Left kidney (tissue), 2 donors: ENCODE results near the gene FHIT. TPM values are rescaled to one million over a fixed set of nuclear protein-coding genes. Genes with fewer than 3 reads are reported as not detected.
"Not testable (repeated sequence)": the region's sequence is repeated elsewhere in the genome, so short reads cannot be mapped to it uniquely, and the experiment has no call there.

Source experiments
- DNase-seq: peaks from one replicate; pipeline ENCODE4 v3.0.0-alpha.2; 2013
- polyA plus RNA-seq: library from polyadenylated mRNA; unstranded; fragments of 120-200 nt; gene quantifications from one replicate; pipeline ENCODE4 v1.2.1, GENCODE V29; 2013; ENCODE audit not compliant: insufficient read length

FHIT gene
- polyA plus RNA-seq, 1 donor = 25.0 TPM

- DNase-seq = no peak
These were observed 136.8 kb downstream of the FHIT start for GRCh38 chr3:61114316-61114953.

GRCh38 chr3:61111825-61112224 lies 139.4 kb downstream of the FHIT start:
- no peak for DNase-seq

- DNase-seq = no peak
These were observed 140.7 kb downstream of the FHIT start for GRCh38 chr3:61110576-61110975.

GRCh38 chr3:61108247-61109019 lies 142.8 kb downstream of the FHIT start:
- no peak for DNase-seq

GRCh38 chr3:61094608-61095007 lies 156.6 kb downstream of the FHIT start:
- DNase-seq = no peak

GRCh38 chr3:61093364-61093763 lies 157.9 kb downstream of the FHIT start:
- DNase-seq = no peak

DNA sequence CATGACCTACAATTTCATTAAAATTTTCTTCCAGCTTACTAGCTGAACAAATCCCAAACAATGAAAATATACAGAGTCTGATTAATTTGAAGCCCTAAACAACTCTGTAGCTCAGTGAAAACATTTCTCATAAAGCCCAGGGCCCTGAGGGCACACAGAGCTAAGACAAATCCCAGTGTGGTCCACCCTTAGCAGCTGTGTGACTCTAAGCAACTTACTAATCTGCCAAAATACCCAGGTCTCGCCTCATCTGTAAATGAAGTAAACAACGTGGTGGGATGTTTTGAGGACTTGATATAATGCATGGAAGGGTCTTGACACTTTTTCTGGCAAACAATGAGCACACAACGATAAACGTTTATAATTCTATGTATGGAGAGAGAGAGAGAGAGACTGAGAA lies 158.4 kb downstream of the FHIT start:
- DNase-seq = no peak

DNA sequence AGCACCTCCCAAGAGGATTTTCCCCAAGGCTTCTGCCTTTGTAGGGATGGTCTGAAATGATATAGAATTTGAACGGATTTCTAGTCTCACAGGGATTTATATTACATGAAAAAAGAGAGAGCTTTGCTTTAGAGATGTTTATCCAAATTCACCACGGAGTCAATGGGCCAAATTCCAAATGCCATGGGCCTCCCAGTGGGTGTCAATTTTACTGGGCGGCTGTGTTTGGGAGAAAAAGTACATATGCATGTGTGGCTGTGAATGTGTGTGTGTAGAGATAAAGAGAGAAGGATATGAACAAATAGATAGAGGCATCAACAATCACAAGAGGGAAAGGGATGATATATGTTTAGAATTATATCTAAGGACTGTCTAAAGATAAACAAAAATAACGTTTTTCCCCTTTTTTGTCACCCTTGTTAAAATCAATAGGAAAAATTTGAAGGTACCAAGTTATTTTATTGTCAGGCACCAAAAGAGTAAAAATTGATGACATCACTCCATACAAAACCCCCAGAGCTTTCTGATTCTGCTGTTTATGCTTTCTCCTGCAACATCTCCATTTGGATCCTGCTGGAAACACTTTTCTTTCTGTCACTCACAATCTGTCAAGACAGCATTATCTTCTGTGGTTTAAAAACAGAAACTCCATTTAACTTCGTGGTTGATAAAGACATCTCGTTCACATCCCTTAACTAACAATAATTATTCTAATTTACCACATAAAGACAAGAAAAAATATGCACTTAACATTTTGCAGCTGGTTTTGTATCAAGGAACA lies 160.7 kb downstream of the FHIT start:
- no peak for DNase-seq

DNA sequence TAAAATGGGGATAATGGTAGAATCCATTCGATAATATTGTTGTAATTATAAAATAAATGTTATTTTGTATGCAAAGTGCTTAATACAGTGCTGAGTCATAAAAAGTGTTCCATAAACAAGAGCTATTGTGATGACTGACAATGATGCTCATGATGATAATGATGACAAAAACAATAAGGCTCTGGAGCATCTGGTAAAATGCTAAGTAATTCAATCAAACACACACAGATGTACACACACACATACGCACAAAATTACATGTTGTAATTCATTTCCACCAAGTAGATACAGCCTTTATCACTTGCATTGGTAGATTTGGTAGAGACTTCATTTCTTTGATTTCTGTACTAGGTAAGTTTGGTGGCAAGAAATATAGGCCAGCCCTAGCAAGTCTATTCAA lies 163.8 kb downstream of the FHIT start:
- DNase-seq = no peak

DNA sequence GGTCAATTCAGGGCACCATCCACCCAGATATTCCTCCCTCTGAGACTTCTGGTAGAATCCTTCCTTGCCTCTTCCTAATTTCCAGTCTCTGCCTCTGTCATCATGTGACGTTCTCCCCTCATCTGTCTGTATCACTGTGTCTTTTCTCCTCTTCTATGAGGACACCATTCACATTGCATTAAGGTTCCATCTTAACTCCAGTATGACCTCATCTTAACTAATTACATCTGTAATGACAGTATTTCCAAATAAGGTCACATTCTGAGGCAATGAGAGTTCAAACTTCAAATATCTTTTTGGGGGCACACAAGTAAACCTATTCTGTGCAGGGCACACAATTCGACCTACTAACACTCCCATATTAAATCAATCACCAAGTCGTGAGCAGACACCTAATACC lies 169.7 kb downstream of the FHIT start:
- DNase-seq = no peak

DNA sequence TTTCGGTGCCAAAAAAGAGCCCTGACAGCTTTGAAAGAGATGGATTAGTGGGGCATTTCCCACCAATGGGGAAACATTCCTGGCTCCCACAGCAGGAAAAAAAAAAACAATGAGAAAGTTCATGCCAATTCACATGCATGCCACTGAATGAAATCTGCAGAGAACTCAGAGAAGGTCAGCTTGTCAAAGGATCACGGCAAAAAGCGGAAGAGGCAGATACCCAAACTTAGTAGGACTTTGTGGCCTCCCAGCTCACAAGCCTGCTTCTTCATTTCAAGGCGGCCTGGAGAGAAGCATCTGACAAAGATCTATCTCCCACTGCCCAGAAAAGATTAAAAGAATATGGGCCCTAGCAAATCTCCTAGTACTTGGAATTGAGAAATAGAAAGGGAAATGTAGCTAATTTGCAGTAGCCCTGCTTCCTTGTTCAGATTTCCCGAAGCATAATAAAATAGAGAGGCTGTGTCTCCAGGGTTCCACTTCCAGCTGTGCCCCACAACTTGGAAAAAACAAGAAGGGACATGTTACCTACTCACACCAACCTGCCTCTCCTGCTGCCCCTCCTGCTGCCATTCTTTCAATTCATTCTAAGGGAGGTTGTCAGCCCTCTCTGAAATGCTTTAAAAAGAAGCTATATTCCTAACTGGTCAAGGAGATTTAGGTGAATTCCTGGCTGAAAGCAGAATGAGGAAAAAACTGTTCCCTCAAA lies 170.4 kb downstream of the FHIT start:
- DNase-seq = no peak

DNA sequence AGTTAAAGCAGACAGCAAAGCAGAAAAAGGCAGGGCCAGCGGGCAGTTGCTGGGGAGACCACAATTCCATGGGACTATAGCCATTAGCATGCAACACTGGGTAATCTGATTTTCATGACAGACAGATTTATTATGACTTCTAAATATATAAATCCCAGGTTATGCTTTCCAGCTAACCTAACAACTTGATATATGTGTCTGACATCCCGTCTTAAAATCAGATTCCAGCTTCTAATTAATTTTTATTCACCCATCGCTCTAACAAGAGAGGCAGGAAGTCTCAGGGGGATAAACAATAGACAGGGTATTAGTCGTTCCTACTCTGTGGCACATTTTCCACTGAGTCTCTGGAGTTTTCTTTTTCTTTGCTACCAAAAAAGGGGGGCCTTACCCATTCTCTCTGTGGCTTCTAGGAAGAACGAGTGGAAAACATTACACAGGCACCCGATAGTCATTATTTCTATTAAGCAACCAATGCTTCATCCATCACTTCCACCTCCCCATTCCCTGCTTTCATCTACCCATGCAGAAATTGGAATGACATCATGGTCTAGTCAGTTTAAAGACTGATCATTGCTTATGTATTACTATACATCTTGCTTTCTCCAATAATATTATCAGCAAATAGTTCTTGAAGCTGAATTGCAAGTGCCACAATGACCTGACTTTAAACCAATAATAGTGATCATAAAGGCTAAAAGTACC lies 173.1 kb downstream of the FHIT start:
- DNase-seq = no peak

DNA sequence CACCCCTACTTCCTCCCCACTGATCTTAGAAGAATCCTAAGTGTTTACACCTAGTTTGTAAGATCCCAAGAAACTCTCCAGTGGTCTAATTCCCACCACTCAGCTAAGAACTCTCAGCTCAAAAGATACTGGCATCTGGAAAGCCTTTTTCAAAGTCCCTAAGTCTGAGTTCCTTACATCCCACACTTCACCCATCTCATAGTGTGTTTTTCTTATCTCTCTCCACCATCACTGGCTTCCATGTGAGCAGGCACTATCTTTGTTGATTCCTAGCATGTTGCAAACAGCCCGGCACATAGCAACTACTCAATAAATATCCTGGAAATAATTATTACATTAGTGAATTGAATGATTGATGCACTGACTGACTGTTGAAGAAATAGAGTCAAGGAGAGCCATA lies 173.7 kb downstream of the FHIT start:
- DNase-seq = no peak

DNA sequence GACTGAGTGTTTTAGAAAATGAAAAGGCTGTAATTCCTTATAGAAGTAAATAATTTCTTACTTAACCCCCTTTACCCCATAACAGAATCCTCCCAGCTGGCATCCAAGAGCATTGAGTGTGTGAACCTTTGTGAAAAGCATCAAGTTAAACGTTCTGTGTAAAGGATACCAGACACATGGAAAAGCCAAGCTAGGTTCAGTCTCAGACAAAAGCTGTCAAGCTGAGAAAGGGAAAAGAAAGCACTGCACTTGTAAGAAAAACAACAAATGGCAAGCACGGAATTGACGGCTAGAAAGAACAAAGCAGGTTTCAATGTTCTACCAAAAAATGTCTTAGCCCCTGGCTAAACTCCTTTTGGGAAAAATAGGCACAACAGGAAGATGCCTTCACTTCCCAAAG lies 176.5 kb downstream of the FHIT start:
- no peak for DNase-seq

GRCh38 chr3:61073566-61074165 lies 177.6 kb downstream of the FHIT start:
- DNase-seq = no peak

DNA sequence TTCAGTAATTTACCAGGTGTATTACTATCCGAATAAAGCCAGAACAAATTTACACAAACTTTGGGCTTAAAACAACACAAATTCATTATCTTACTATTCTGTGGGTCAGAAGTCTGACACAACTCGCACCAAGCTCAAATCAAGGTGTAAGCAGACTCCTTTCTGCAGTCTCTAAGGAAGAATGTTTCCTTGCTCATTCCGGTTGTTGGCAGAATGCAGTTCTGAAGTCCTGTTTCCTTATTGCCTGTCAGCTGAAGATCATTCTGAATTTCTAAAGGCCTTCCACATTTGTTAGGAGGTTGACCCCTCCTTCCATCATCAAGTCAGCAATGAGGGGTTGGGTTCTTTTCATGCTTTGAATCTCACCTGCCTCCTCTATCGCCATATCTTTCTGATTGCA lies 183.2 kb downstream of the FHIT start:
- DNase-seq = no peak

DNA sequence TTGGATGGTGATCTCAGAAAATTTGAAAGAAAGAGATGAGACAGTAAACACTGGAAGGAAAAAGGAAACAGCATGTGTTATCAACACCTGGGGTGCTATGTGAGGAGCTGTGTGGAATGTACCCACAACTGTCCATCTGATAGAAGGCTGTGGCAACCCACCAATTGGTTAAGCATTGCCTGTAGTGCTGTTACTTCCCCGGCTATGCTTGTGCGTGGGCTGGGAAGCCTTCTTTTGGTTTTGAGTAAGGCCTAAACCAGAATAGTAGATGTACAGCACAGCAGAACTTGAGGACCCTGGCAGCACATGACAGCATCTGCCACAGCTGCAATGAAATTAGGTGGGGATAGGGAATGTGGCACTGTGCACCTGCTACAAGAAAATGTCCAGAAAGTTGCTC lies 184.5 kb downstream of the FHIT start:
- DNase-seq = no peak

- DNase-seq = not testable (repeated sequence)
These were observed 185.0 kb downstream of the FHIT start for GRCh38 chr3:61066222-61066621.

DNA sequence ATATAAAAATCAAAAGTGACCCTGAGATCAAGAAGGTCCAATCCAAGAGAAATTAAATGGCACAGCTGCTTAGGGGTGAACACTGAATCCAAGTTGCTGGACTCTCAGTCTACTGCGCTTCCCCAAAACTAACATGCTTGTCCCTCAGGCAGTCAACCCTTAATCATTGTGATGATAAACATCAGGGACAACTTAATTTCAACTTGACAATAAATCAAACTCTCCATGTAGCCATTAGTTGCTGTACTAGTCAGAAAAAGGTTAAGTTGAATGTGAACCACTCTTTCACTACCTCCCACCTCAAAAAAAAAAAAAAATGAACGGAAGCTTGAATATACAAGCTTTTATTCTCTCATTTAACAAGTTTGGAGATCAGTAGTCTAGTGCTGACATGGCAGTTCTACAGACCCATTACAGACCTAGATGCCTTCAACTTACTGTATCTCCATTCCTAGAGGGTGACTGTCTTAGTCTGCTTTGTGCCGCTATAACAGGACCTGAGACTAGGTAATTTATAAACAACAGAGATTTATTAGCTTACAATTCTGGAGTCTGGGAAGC lies 185.7 kb downstream of the FHIT start:
- no peak for DNase-seq

GRCh38 chr3:61061092-61061723 lies 190.0 kb downstream of the FHIT start:
- no peak for DNase-seq
